ENCODE data around the gene SMIM22.

GRCh38 chr16:4828567-4829321, 33.6 kb downstream of the SMIM22 start:
- TF ChIP-seq EP300 (IDR thresholded peaks at IDR 0.05): no peak
- TF ChIP-seq CTCF (IDR thresholded peaks at IDR 0.05): no peak
